Karpas-422 (cell line): ENCODE measurements around the gene ZNF593. TPM values are rescaled to one million over a fixed set of nuclear protein-coding genes. Genes with fewer than 3 reads are reported as not detected.

ENCODE experiments used
- DNase-seq: peaks from one replicate; pipeline ENCODE4 v3.0.0-alpha.2; 2015
- H2AFZ ChIP-seq: fragments of 200-600 bp; sonication (generic); 2 replicates; pipeline ENCODE4 v1.6.1; 2014; ENCODE audit warnings: antibody characterized with exemption, low read length, mixed read lengths
- H3K27ac ChIP-seq: fragments of 200-600 bp; sonication (generic); 2 replicates; pipeline ENCODE4 v1.5.1; 2014; ENCODE audit warnings: mild to moderate bottlenecking, low read length, moderate library complexity
- H3K27me3 ChIP-seq: fragments of 200-600 bp; sonication (generic); 2 replicates; pipeline ENCODE4 v1.6.1; 2014; ENCODE audit warnings: low read length, mixed read lengths
- H3K36me3 ChIP-seq: fragments of 200-600 bp; sonication (generic); 2 replicates; pipeline ENCODE4 v1.6.1; 2014; ENCODE audit warnings: low read length, mixed read lengths; ENCODE audit not compliant: insufficient read depth
- H3K4me1 ChIP-seq: fragments of 200-600 bp; sonication (generic); 2 replicates; pipeline ENCODE4 v1.6.1; 2014; ENCODE audit warnings: mild to moderate bottlenecking, low read length, mixed read lengths
- H3K4me2 ChIP-seq: fragments of 200-600 bp; sonication (generic); 2 replicates; pipeline ENCODE4 v1.6.1; 2014; ENCODE audit warnings: low read length, low read depth, mild to moderate bottlenecking; ENCODE audit not compliant: poor library complexity, severe bottlenecking
- H3K4me3 ChIP-seq: fragments of 200-600 bp; sonication (generic); 2 replicates; pipeline ENCODE4 v1.5.1; 2014; ENCODE audit warnings: mild to moderate bottlenecking, antibody characterized with exemption, low read length, mixed read lengths
- H3K79me2 ChIP-seq: fragments of 200-600 bp; sonication (generic); 2 replicates; pipeline ENCODE4 v1.6.1; 2014; ENCODE audit warnings: mild to moderate bottlenecking, low read length, mixed read lengths
- H3K9ac ChIP-seq: fragments of 200-600 bp; sonication (generic); 2 replicates; pipeline ENCODE4 v1.6.0; 2014; ENCODE audit warnings: low read length
- H3K9me2 ChIP-seq: fragments of 200-600 bp; sonication (generic), shearing (Covaris generic); replicated peaks from 2 replicates; pipeline ENCODE4 v1.6.0; 2014; ENCODE audit warnings: mild to moderate bottlenecking, low read length, moderate library complexity; ENCODE audit not compliant: insufficient read depth
- H3K9me3 ChIP-seq: fragments of 300-700, 200-600 bp; sonication (generic); 2 replicates; pipeline ENCODE4 v1.6.1; 2014; ENCODE audit warnings: low read length, mixed read lengths
- H4K20me1 ChIP-seq: fragments of 200-600 bp; sonication (generic); 2 replicates; pipeline ENCODE4 v1.6.1; 2014; ENCODE audit warnings: mild to moderate bottlenecking, antibody characterized with exemption, low read length, low read depth; ENCODE audit not compliant: insufficient read depth
- total RNA-seq: library from RNA; depleted of rRNA; stranded (reverse); fragments of >200 nt; shearing (Covaris generic); gene quantifications from 2 replicates; pipeline ENCODE4 v1.2.3, GENCODE V29; 2014; ENCODE audit warnings: low replicate concordance

The ZNF593 gene
- total RNA-seq, 1 experiment from 2014 or later, result 58.5 TPM

GRCh38 chr1:26184883-26185282 lies 15.2 kb downstream of the ZNF593 start:
- Histone ChIP-seq H3K4me3 (no peak overlapping the region), H3K27ac (no peak overlapping the region), H3K9ac (no peak overlapping the region), H3K9me3 (no peaks in the 10 kb centered on the region), H4K20me1 (no peaks in the 10 kb centered on the region), H3K79me2 (no peaks in the 10 kb centered on the region), H3K4me2 (no peak overlapping the region), H3K36me3 (no peaks in the 10 kb centered on the region), H3K4me1 (no peaks in the 10 kb centered on the region), H2AFZ (no peak overlapping the region), H3K9me2 (no peaks in the 10 kb centered on the region), H3K27me3 (no peaks in the 10 kb centered on the region)
- no peak for DNase-seq

- no peak overlapping the region for H3K4me3 ChIP-seq
- H3K27me3 ChIP-seq, result no peaks in the 10 kb centered on the region
- no peaks in the 10 kb centered on the region for H3K36me3 ChIP-seq
- no peak overlapping the region for H3K27ac ChIP-seq
- H3K4me2 ChIP-seq, result no peak overlapping the region
- H2AFZ ChIP-seq, result no peak overlapping the region
- H3K9me2 ChIP-seq, result no peaks in the 10 kb centered on the region
- no peaks in the 10 kb centered on the region for H4K20me1 ChIP-seq
- no peak overlapping the region for H3K9ac ChIP-seq
- DNase-seq, result no peak
- no peaks in the 10 kb centered on the region for H3K79me2 ChIP-seq
- no peaks in the 10 kb centered on the region for H3K9me3 ChIP-seq
- no peaks in the 10 kb centered on the region for H3K4me1 ChIP-seq
Observed at GRCh38 chr1:26187882-26188281, 18.2 kb downstream of the ZNF593 start.

GRCh38 chr1:26188477-26188876 lies 18.8 kb downstream of the ZNF593 start:
- no peaks in the 10 kb centered on the region for H3K27me3 ChIP-seq
- no peaks in the 10 kb centered on the region for H3K79me2 ChIP-seq
- H3K4me3 ChIP-seq, result no peak overlapping the region
- H4K20me1 ChIP-seq, result no peaks in the 10 kb centered on the region
- no peaks in the 10 kb centered on the region for H3K4me1 ChIP-seq
- no peak overlapping the region for H3K27ac ChIP-seq
- H3K9me2 ChIP-seq, result no peaks in the 10 kb centered on the region
- H3K36me3 ChIP-seq, result no peaks in the 10 kb centered on the region
- no peak overlapping the region for H3K4me2 ChIP-seq
- H2AFZ ChIP-seq, result no peak overlapping the region
- no peak overlapping the region for H3K9ac ChIP-seq
- no peaks in the 10 kb centered on the region for H3K9me3 ChIP-seq
- no peak for DNase-seq

GRCh38 chr1:26189331-26189730 lies 19.6 kb downstream of the ZNF593 start:
- Histone ChIP-seq H3K27ac (no peak overlapping the region), H3K4me2 (no peak overlapping the region), H4K20me1 (no peaks in the 10 kb centered on the region), H3K9me2 (no peaks in the 10 kb centered on the region), H3K36me3 (no peaks in the 10 kb centered on the region), H3K9me3 (no peaks in the 10 kb centered on the region), H3K4me3 (no peak overlapping the region), H3K27me3 (no peaks in the 10 kb centered on the region), H3K9ac (no peak overlapping the region), H2AFZ (no peak overlapping the region), H3K79me2 (no peaks in the 10 kb centered on the region), H3K4me1 (no peaks in the 10 kb centered on the region)
- no peak for DNase-seq

DNA sequence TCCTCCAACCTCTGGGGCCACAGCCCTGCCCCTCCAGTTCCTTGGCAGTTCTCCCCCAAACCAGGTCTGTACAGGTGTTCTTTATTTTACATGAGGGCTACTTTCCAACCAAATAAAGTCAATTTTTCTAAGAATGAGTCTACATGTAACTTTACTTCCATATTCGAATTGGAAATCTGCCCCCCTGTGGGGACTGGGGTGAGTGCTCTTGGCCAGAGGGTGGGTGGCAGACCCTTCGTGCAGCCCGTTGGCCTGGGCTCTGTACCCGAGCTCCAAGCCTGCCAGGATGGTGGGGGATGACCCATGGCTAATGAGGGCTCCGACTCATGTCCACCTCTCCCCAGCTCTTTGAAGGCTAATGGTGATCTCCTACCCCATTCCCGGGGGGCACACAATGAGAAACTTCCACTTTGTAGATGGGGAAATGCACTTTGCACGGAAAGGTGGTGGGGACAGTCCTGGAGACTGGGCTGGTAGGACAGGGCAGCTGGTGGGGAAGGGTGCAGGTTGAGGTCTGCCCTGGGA lies 20.1 kb downstream of the ZNF593 start:
- H3K9me2 ChIP-seq, result no peaks in the 10 kb centered on the region
- no peak overlapping the region for H3K27ac ChIP-seq
- no peaks in the 10 kb centered on the region for H3K9me3 ChIP-seq
- H3K79me2 ChIP-seq, result no peaks in the 10 kb centered on the region
- H2AFZ ChIP-seq, result no peak overlapping the region
- no peak overlapping the region for H3K9ac ChIP-seq
- H3K4me3 ChIP-seq, result no peak overlapping the region
- no peaks in the 10 kb centered on the region for H3K27me3 ChIP-seq
- H4K20me1 ChIP-seq, result no peaks in the 10 kb centered on the region
- DNase-seq, result peak; percentile 47
- H3K4me1 ChIP-seq, result no peaks in the 10 kb centered on the region
- no peaks in the 10 kb centered on the region for H3K36me3 ChIP-seq
- no peak overlapping the region for H3K4me2 ChIP-seq

DNA sequence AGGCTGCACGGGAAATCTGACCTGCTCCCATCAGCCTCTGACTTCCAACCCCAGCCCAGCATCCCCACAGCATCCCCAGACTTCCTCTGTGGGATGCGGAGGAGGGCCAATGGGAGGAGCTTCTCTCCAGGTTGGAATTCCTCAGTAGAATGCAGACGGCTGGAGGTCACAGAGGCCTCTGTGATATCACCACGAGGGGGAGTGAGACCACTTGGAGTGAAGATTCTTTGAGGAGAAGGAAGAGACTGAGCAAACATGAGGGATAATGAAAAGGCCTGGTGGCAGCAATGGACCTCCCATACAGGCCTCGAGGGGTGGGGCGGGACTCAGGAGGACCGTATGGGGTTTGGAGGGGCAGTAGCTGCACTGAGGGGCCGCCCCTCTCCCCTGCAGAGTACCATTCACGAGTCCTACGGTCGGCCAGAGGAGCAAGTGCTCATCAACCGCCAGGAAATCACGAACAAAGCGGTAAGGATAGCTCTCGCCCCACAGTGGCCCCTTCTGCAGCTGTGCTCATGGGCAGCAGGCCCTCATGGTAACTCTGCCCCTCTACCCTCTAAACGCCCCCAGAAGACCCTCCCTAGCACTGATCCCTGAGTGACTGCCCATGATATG lies 20.8 kb downstream of the ZNF593 start, which contains the start of gene CATSPER4:
Gene CATSPER4, plus strand, starts transcription at position 230 of the 615 bp plus-strand sequence. Its CDS starts 26 bp downstream, at position 256.
- peak; percentile 55 for DNase-seq
- H2AFZ ChIP-seq, result no peak within 1 kb of the TSS

GRCh38 chr1:26191739-26192138 lies 22.0 kb downstream of the ZNF593 start:
- Histone ChIP-seq H3K4me1 (no peaks in the 10 kb centered on the region), H4K20me1 (no peaks in the 10 kb centered on the region), H3K9me2 (no peaks in the 10 kb centered on the region), H3K4me2 (no peak overlapping the region), H3K27me3 (no peaks in the 10 kb centered on the region), H2AFZ (no peak overlapping the region), H3K9ac (no peak overlapping the region), H3K9me3 (no peaks in the 10 kb centered on the region), H3K79me2 (no peaks in the 10 kb centered on the region), H3K4me3 (no peak overlapping the region), H3K36me3 (no peaks in the 10 kb centered on the region), H3K27ac (no peak overlapping the region)
- DNase-seq, result no peak

More for the DNA sequence above, 20.8 kb downstream of the ZNF593 start, which contains the start of gene CATSPER4:
- Histone ChIP-seq H3K9ac (no peak within 1 kb of the TSS), H3K4me1 (no peaks in the 10 kb centered on the region), H3K27ac (no peak within 1 kb of the TSS), H3K9me2 (no peaks in the 10 kb centered on the region), H3K4me3 (no peak within 1 kb of the TSS), H3K79me2 (no peaks in the 10 kb centered on the region), H3K4me2 (no peak within 1 kb of the TSS), H4K20me1 (no peaks in the 10 kb centered on the region), H3K27me3 (no peaks in the 10 kb centered on the region), H3K9me3 (no peaks in the 10 kb centered on the region), H3K36me3 (no peaks in the 10 kb centered on the region)

DNA sequence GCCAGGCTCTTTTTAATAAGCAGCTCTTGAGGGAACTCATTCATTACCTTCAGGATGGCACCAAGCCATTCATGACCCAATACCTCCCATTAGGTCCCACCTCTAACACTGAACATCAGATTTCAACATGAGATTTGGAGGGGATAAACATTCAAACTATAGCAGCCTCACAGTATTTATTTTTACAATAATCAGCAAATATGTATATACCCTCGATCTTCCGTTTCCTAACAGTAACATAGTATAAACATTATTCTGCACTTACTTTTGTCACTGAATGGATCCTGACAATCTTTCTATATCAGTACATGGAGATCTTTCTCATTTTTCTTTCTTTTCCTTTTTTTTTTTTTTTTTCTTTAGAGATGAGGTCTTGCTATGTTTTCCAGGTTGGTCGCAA lies 26.1 kb downstream of the ZNF593 start:
- H4K20me1 ChIP-seq, result no peaks in the 10 kb centered on the region
- H3K4me1 ChIP-seq, result no peaks in the 10 kb centered on the region
- H3K27me3 ChIP-seq, result no peaks in the 10 kb centered on the region
- H2AFZ ChIP-seq, result no peak overlapping the region
- H3K79me2 ChIP-seq, result no peaks in the 10 kb centered on the region
- H3K9me3 ChIP-seq, result no peaks in the 10 kb centered on the region
- no peaks in the 10 kb centered on the region for H3K36me3 ChIP-seq
- H3K4me2 ChIP-seq, result no peak overlapping the region
- H3K9me2 ChIP-seq, result no peaks in the 10 kb centered on the region
- no peak overlapping the region for H3K4me3 ChIP-seq
- no peak overlapping the region for H3K27ac ChIP-seq
- H3K9ac ChIP-seq, result no peak overlapping the region
- DNase-seq, result no peak
